Naive B cell (primary cell): ENCODE measurements around the gene HEBP2. TPM values are rescaled to one million over a fixed set of nuclear protein-coding genes. Genes with fewer than 3 reads are reported as not detected.
"Not testable (repeated sequence)": the region's sequence is repeated elsewhere in the genome, so short reads cannot be mapped to it uniquely, and the experiment has no call there.

Source experiments
- ATAC-seq, 2 donors: fragments of 150-1000 bp; cut with Tn5 transposase; 2 replicates each; pipeline ENCODE4 v1.10.0; 2021; ENCODE audit warnings: low read depth in 2 of 2, mild to moderate bottlenecking in 2 of 2, moderate library complexity in 2 of 2
- DNase-seq: peaks from one replicate; pipeline ENCODE4 v3.0.0; 2022
- H3K27ac Mint-ChIP-seq, 6 donors: one replicate each; pipeline ENCODE4 v1.8.0; 2020 to 2022; ENCODE audit warnings: mild to moderate bottlenecking in 6 of 6, mixed read lengths in 6 of 6, moderate library complexity in 5 of 6, inconsistent platforms in 2 of 6
- H3K27me3 Mint-ChIP-seq, 3 donors: one replicate each; pipeline ENCODE4 v1.8.0; 2021 to 2022; ENCODE audit warnings: mixed read lengths in 3 of 3, mild to moderate bottlenecking in 1 of 3
- H3K36me3 Mint-ChIP-seq, 2 donors: one replicate each; pipeline ENCODE4 v1.8.0; 2020 to 2022; ENCODE audit warnings: mixed read lengths in 2 of 2, inconsistent platforms in 1 of 2, mild to moderate bottlenecking in 1 of 2
- H3K4me1 Mint-ChIP-seq, 3 donors: one replicate each; pipeline ENCODE4 v1.8.0; 2020 to 2022; ENCODE audit warnings: mixed read lengths in 3 of 3, inconsistent platforms in 1 of 3, mild to moderate bottlenecking in 1 of 3, moderate library complexity in 1 of 3
- H3K4me3 Mint-ChIP-seq, 8 donors: one replicate each; pipeline ENCODE4 v1.8.0; 2020 to 2022; ENCODE audit warnings: mild to moderate bottlenecking in 8 of 8, mixed read lengths in 8 of 8, moderate library complexity in 8 of 8, inconsistent platforms in 2 of 8
- H3K9me3 Mint-ChIP-seq, 7 donors: one replicate each; pipeline ENCODE4 v1.8.0; 2020 to 2022; ENCODE audit warnings: mixed read lengths in 7 of 7, mild to moderate bottlenecking in 5 of 7, inconsistent platforms in 2 of 7, moderate library complexity in 1 of 7
- polyA plus RNA-seq, 6 donors: library from polyadenylated mRNA; unstranded; fragments of 300-500 nt; fragmentation: Illumina TruSeq; gene quantifications; one replicate each; pipeline ENCODE4 v1.2.3, GENCODE V29; 2021; ENCODE audit warnings: low read depth in 6 of 6

The HEBP2 gene
- polyA plus RNA-seq, 6 donors from 2014 or later = 33.4 to 50.3 (median 42.2) TPM

- Mint-ChIP-seq H3K9me3 (peaks cover 0 to 4% (median 0%) of the 10 kb centered on the region in 7 donors), H3K4me3 (no peak overlapping the region), H3K36me3 (peaks cover 26 to 33% of the 10 kb centered on the region in 2 donors), H3K27me3 (no peaks in the 10 kb centered on the region), H3K4me1 (no peaks in the 10 kb centered on the region), H3K27ac (peak overlapping the region in 1 of 6 donors; percentile 63)
- no peak for DNase-seq
- no peak for ATAC-seq
Observed at GRCh38 chr6:138421089-138421488, 17.1 kb downstream of the HEBP2 start.

- Mint-ChIP-seq H3K27ac (peak overlapping the region in 1 of 6 donors; percentile 63), H3K9me3 (peaks cover 0 to 4% (median 0%) of the 10 kb centered on the region in 7 donors), H3K4me3 (no peak overlapping the region), H3K27me3 (no peaks in the 10 kb centered on the region), H3K36me3 (peaks cover 22 to 29% of the 10 kb centered on the region in 2 donors), H3K4me1 (no peaks in the 10 kb centered on the region)
- ATAC-seq = no peak
- DNase-seq = no peak
Observed at GRCh38 chr6:138421608-138422007, 17.6 kb downstream of the HEBP2 start.

DNA sequence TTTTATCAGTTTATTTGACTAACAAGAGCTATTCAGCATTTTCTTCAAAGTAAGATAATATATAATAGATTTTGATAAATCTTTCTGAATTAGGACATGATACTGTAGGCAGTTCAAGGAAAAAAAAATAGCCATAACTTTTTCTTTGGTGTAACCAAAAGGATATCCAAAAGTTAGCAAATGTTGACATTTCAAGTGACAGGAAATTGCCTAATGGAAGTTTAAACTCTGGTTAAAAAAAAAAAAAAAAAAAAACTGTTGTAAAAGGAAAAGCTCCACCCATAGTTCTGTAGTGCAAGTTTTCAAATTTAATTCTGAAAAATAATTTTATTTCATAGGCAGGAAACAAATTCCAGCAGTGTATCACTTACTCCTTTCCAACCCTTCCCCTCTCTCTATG, 18.8 kb downstream of the HEBP2 start:
- no peak for DNase-seq
- Mint-ChIP-seq H3K27me3 (no peaks in the 10 kb centered on the region), H3K4me3 (no peak overlapping the region), H3K9me3 (peaks cover 0 to 2% (median 0%) of the 10 kb centered on the region in 7 donors), H3K27ac (no peak overlapping the region), H3K4me1 (no peaks in the 10 kb centered on the region), H3K36me3 (peaks cover 13 to 19% of the 10 kb centered on the region in 2 donors)
- no peak for ATAC-seq

GRCh38 chr6:138424004-138424904, 20.2 kb downstream of the HEBP2 start:
- Mint-ChIP-seq H3K4me1 (peaks cover 0 to under 1% (median 0%) of the 10 kb centered on the region in 3 donors), H3K4me3 (no peak overlapping the region), H3K27me3 (peaks cover 0 to 1% (median 0%) of the 10 kb centered on the region in 3 donors), H3K27ac (no peak overlapping the region), H3K36me3 (peaks cover 3 to 5% of the 10 kb centered on the region in 2 donors), H3K9me3 (no peaks in the 10 kb centered on the region)
- DNase-seq (no peak), ATAC-seq (no peak)

DNA sequence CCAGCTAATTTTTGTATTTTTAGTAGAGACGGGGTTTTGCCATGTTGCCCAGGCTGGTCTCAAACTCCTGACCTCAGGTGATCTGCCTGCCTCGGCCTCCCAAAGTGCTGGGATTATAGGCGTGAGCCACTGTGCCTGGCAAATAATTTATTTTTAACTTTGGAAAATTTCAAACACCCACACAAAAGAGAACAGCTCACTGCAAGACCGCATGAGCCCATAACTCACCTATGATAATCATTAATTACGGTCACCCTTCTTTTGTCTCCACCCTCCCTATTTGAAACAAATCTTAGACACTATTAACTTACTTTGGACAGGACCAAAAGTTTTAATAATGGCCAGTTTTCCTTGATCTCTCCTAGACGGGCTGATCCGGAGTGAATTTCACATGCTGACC, 21.2 kb downstream of the HEBP2 start:
- not testable (repeated sequence) for H3K27me3 Mint-ChIP-seq, H3K36me3 Mint-ChIP-seq, H3K27ac Mint-ChIP-seq

DNA sequence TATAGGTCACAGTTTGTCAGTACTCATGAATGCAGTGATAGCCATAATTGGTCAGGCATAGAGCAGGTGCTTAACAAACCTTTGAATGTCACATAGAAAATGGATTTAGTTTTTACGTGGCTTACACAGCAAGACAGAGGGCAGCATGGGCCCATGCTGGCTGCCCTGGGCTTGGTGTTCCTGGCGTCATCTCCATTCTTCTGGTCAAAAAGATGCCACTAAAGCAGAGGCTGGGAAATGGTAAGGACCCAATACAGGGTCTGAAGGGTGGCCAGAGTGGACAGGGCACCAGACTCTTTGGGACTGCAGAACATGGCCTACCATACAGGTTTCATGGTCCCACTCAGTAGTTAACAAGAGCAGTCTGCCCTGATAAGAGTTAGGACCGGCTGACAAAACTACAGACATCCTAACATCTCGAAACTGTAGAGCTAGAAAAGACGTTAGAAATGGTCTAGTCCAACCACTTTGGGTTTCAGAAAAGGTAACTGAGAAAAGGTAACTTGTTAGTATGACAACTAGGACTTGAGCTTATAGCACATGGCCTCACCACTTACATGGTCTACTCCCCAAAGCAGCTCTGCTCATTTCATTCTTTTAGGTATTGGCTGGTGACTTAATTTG, 22.6 kb downstream of the HEBP2 start:
- H3K4me3 Mint-ChIP-seq = no peak overlapping the region
- peaks cover 6 to 7% (median 7%) of the 10 kb centered on the region in 3 donors for H3K4me1 Mint-ChIP-seq
- H3K27me3 Mint-ChIP-seq = peaks cover 0 to 9% (median 4%) of the 10 kb centered on the region in 3 donors
- no peaks in the 10 kb centered on the region for H3K36me3 Mint-ChIP-seq
- no peaks in the 10 kb centered on the region for H3K9me3 Mint-ChIP-seq
- no peak for DNase-seq
- no peak for ATAC-seq
- H3K27ac Mint-ChIP-seq = no peak overlapping the region

More for the DNA sequence above, 21.2 kb downstream of the HEBP2 start:
- H3K4me3 Mint-ChIP-seq, H3K4me1 Mint-ChIP-seq, DNase-seq, H3K9me3 Mint-ChIP-seq, ATAC-seq: not testable (repeated sequence)

DNA sequence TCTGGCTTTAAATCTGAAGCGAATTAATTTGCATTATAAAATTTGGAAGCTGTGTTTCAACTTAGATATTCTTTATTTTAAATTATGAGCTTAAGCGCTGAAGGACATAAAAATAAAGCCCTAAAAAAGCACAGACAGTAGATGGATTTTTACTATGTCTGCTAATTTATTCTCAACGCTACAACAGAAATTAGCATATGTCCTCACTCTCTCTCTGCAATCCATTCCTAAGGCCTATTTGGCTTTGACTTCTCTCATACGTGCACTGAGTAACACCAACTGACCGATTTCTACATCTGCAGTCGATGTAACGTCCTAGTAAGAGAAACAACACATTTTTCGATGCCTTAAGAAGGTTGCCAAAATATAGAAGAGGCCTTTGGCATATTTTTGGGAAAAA, 23.7 kb downstream of the HEBP2 start:
- Mint-ChIP-seq H3K27ac (no peak overlapping the region), H3K36me3 (no peaks in the 10 kb centered on the region), H3K4me3 (no peak overlapping the region), H3K4me1 (peaks cover 7 to 11% (median 11%) of the 10 kb centered on the region in 3 donors), H3K9me3 (no peaks in the 10 kb centered on the region), H3K27me3 (peaks cover 0 to 9% (median 4%) of the 10 kb centered on the region in 3 donors)
- ATAC-seq = no peak
- DNase-seq = no peak

DNA sequence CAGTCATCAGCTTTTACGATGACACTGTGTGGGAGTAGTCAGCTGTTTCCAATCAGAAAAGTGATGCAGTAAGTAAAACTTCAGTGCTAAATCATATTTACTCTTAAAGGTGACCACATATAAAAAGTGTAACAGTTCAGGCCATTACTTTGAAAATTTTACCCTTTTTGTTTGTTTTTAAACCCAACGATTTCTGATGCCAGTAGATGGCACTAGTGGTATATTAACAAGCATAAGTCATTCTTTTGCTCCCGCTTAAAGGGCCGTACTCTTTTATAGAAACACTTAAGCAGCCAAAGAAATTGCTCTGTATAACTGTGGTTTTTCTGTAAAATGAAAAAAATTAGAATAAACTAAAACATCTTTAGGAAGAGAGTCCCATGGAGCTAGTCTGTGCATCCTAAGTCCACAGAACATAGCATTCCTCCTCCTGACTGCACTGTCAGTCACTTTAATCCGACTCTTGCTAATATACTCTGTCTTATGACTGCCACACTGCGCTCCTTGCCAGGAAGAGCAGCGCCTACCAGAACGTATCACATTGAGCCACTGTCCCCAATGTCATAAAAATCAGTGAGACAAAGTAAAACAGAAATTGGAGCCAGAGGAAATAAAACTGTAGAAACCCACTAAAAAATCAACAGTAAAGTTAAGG, 25.0 kb downstream of the HEBP2 start:
- DNase-seq = peak; percentile 40
- H3K4me3 Mint-ChIP-seq = no peak overlapping the region
- H3K4me1 Mint-ChIP-seq = peaks cover 7 to 11% (median 11%) of the 10 kb centered on the region in 3 donors
- H3K9me3 Mint-ChIP-seq = no peaks in the 10 kb centered on the region
- ATAC-seq = peak in 1 of 2 donors; percentile 56
- no peak overlapping the region for H3K27ac Mint-ChIP-seq
- no peaks in the 10 kb centered on the region for H3K36me3 Mint-ChIP-seq
- peaks cover 0 to 9% (median 4%) of the 10 kb centered on the region in 3 donors for H3K27me3 Mint-ChIP-seq

DNA sequence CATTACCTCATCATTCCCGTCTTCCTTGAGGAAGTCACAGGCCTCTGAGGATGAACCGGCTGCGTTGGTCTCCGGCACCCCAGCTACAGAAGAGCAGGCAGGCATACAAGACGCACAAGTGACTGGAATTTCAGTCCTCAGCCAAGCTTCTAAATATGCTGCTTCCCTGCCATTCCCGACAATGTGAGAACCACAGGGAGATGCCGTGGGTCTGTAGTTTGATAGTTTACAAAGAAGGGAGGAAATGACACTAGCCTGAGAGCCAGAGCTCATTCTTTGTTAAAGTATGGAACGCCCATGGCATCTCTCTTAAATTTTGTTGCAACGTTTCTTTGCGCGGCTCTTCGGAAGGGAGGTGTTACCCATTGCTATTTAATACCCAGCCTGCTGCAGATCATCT, 25.7 kb downstream of the HEBP2 start:
- ATAC-seq (no peak), DNase-seq (no peak)
- no peak overlapping the region for H3K4me3 Mint-ChIP-seq
- peaks cover 0 to 9% (median 4%) of the 10 kb centered on the region in 3 donors for H3K27me3 Mint-ChIP-seq
- H3K9me3 Mint-ChIP-seq = no peaks in the 10 kb centered on the region
- H3K36me3 Mint-ChIP-seq = no peaks in the 10 kb centered on the region
- peaks cover 8 to 14% (median 14%) of the 10 kb centered on the region in 3 donors for H3K4me1 Mint-ChIP-seq
- no peak overlapping the region for H3K27ac Mint-ChIP-seq

DNA sequence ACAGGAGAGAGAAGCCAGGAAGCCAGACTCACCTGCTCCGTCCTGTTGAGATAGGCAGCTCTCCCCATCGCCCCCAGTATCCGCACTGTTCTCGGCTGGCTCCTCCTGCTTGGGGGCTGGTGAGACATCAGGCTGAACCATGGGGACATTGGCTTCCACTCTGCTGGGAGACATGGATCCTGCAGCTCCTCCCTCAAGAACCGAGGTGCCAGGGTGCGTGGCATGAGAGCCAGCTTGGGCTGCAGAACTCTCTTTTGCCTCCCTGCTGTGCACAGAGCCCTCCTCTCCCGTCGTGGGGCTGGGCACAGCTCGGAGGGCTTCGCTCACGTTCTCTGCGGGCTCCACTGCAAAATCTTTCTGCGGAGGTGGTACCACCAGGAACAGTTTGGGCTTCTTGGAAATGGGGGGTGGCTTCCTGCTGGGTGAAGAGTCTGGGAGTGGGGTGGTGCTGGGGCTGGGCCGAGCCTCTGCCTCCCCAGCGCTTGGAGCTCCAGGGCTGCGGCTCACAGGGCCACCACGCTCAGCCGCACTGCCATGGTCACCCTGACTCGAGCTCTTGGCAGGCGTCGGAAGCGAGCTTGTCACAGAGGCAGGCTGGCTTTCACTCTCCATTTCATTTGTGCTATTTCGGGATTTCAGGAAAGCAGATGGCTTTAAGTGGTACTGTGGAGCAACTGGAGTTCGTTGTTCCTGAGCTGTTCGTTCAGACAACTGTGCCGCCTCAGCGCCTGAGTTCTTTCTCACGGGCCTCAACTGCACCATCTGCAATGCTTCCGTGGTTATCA, 26.5 kb downstream of the HEBP2 start:
- Mint-ChIP-seq H3K4me1 (peaks cover 11 to 18% (median 17%) of the 10 kb centered on the region in 3 donors), H3K9me3 (no peaks in the 10 kb centered on the region), H3K27ac (no peak overlapping the region), H3K27me3 (peaks cover 0 to 9% (median 4%) of the 10 kb centered on the region in 3 donors), H3K4me3 (no peak overlapping the region), H3K36me3 (no peaks in the 10 kb centered on the region)
- no peak for DNase-seq
- ATAC-seq = no peak

GRCh38 chr6:138431256-138432062, 27.4 kb downstream of the HEBP2 start:
- H3K27ac Mint-ChIP-seq = peak overlapping the region in 4 of 6 donors; percentile 38 to 79 (median 57)
- peaks cover 11 to 18% (median 17%) of the 10 kb centered on the region in 3 donors for H3K4me1 Mint-ChIP-seq
- H3K4me3 Mint-ChIP-seq = peak overlapping the region in 1 of 8 donors; percentile 47
- no peaks in the 10 kb centered on the region for H3K9me3 Mint-ChIP-seq
- no peaks in the 10 kb centered on the region for H3K36me3 Mint-ChIP-seq
- DNase-seq = peak; percentile 27
- peaks cover 0 to 9% (median 4%) of the 10 kb centered on the region in 3 donors for H3K27me3 Mint-ChIP-seq
- peak; percentile 72 to 80 for ATAC-seq

DNA sequence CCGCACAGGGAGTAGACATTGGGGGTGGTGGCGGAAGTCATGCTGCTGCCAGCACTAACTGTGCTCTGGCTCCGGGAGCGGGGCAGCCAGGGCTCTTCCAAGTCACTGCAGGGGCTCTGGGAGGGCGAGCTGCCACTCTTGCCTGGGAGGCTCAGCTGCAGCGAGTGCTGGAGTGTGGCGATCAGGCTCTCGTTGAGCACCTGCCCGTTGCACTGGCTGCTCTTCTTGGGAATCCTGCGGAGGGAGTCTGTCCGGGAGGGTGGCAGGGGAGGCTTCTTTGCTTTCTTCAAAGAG, 28.0 kb downstream of the HEBP2 start:
- no peaks in the 10 kb centered on the region for H3K36me3 Mint-ChIP-seq
- no peaks in the 10 kb centered on the region for H3K9me3 Mint-ChIP-seq
- H3K4me3 Mint-ChIP-seq = peak overlapping the region in 1 of 8 donors; percentile 35
- no peak for ATAC-seq
- no peak for DNase-seq
- H3K27me3 Mint-ChIP-seq = peaks cover 0 to 9% (median 4%) of the 10 kb centered on the region in 3 donors
- H3K27ac Mint-ChIP-seq = no peak overlapping the region
- peaks cover 11 to 18% (median 17%) of the 10 kb centered on the region in 3 donors for H3K4me1 Mint-ChIP-seq
